Spleen (tissue), 7 donors: ENCODE results near the gene HIC1.

Experiments used
- POLR2A ChIP-seq, 3 donors: fragments of 450-650 bp; IDR thresholded peaks; one replicate each; pipeline ENCODE4 v1.5.1; 2017; ENCODE audit warnings: antibody characterized with exemption in 3 of 3, mild to moderate bottlenecking in 1 of 3
- POLR2AphosphoS5 ChIP-seq, 3 donors: sonication (generic); formaldehyde crosslinking; IDR thresholded peaks; one replicate each; pipeline ENCODE4 v1.5.1; 2017; ENCODE audit warnings: antibody characterized with exemption in 3 of 3
- TF ChIP-seq, protein P1 (sequence below), 11 experiments: fragments of 200-600 bp in 7 of 11; fragments of 450-650 bp in 4 of 11; sonication (generic) in 4 of 11; IDR thresholded peaks in 8 of 11; conservative IDR thresholded peaks in 3 of 11; 1 replicate in 7 of 11; 2 replicates in 4 of 11; pipeline versions ENCODE4 v1.4.0 to v1.8.0; 2016 to 2021; ENCODE audit warnings: antibody characterized with exemption in 11 of 11, inconsistent platforms in 4 of 11, mild to moderate bottlenecking in 1 of 11
- donor health status: DM: no; HTN: no; CAD: no; lungs with moderate emphysema.
- donor health status: DM: no; HTN: no; CAD: no.
- donor health status: DM: no; HTN: no; CAD: no.

DNA sequence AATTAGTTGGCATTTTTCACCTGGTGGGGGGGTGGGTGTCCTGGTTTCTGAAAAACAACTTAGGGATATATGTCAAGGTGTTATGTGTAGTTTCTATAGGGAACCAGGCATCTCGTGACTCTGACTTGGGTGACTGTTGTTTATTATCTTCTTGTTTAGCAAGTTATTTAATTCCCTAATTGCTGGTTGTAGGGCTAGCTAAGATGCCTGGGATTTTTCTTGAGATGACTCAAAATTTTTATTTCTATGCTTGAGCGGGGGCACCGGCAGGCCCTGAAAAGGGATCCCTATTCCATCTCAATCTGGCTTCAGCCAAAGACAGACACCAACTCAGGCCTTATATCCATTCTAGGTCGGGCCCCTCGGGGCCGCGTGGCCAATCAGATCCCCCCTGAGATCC is 21.8 kb upstream of the HIC1 start:
- TF ChIP-seq, protein P1, sequence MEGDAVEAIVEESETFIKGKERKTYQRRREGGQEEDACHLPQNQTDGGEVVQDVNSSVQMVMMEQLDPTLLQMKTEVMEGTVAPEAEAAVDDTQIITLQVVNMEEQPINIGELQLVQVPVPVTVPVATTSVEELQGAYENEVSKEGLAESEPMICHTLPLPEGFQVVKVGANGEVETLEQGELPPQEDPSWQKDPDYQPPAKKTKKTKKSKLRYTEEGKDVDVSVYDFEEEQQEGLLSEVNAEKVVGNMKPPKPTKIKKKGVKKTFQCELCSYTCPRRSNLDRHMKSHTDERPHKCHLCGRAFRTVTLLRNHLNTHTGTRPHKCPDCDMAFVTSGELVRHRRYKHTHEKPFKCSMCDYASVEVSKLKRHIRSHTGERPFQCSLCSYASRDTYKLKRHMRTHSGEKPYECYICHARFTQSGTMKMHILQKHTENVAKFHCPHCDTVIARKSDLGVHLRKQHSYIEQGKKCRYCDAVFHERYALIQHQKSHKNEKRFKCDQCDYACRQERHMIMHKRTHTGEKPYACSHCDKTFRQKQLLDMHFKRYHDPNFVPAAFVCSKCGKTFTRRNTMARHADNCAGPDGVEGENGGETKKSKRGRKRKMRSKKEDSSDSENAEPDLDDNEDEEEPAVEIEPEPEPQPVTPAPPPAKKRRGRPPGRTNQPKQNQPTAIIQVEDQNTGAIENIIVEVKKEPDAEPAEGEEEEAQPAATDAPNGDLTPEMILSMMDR (IDR thresholded peaks at IDR 0.05 in 8 of 11, conservative IDR thresholded peaks at IDR 0.05 in 3 of 11) = no peak
- TF ChIP-seq POLR2AphosphoS5 (IDR thresholded peaks at IDR 0.05) = no peak
- no peak for TF ChIP-seq POLR2A (IDR thresholded peaks at IDR 0.05)
